Mesendoderm (in vitro differentiated cells): Measurements from ENCODE around the gene SLC6A1.

Experiments
- DNase-seq: peaks from one replicate; pipeline ENCODE4 v3.0.0; 2013
- H2AK5ac ChIP-seq: 2 replicates; pipeline ENCODE4 v1.6.1; 2013; ENCODE audit warnings: low read length, inconsistent platforms
- H2BK120ac ChIP-seq: 2 replicates; pipeline ENCODE4 v1.6.1; 2013; ENCODE audit warnings: low read depth, mild to moderate bottlenecking, low read length, moderate library complexity, mixed read lengths
- H2BK15ac ChIP-seq: replicated peaks from 2 replicates; pipeline ENCODE4 v1.6.1; 2013; ENCODE audit warnings: low read depth, mild to moderate bottlenecking, moderate library complexity
- H2BK5ac ChIP-seq: 2 replicates; pipeline ENCODE4 v1.6.1; 2013; ENCODE audit warnings: low read length, inconsistent platforms
- H3K18ac ChIP-seq: 2 replicates; pipeline ENCODE4 v1.6.1; 2013; ENCODE audit warnings: mild to moderate bottlenecking, low read length, mixed read lengths
- H3K23ac ChIP-seq: one replicate; pipeline ENCODE4 v1.6.1; 2013; ENCODE audit warnings: low read length
- H3K27ac ChIP-seq: 2 replicates; pipeline ENCODE4 v1.5.1; 2013; ENCODE audit warnings: low read depth, mild to moderate bottlenecking, inconsistent platforms, low read length, moderate library complexity
- H3K27me3 ChIP-seq: 2 replicates; pipeline ENCODE4 v1.6.1; 2013; ENCODE audit warnings: low read length, control low read depth, mild to moderate bottlenecking, inconsistent platforms; ENCODE audit not compliant: insufficient read depth, poor library complexity
- H3K36me3 ChIP-seq: 2 replicates; pipeline ENCODE4 v1.6.1; 2013; ENCODE audit warnings: low read length, inconsistent platforms; ENCODE audit not compliant: control insufficient read depth, insufficient read depth
- H3K4ac ChIP-seq: one replicate; pipeline ENCODE4 v1.6.1; 2013; ENCODE audit warnings: low read depth, mild to moderate bottlenecking, low read length, moderate library complexity
- H3K4me1 ChIP-seq: 2 replicates; pipeline ENCODE4 v1.6.1; 2013; ENCODE audit warnings: low read depth, low read length, inconsistent platforms; ENCODE audit not compliant: control insufficient read depth
- H3K4me2 ChIP-seq: 2 replicates; pipeline ENCODE4 v1.6.1; 2013; ENCODE audit warnings: low read length
- H3K4me3 ChIP-seq: 2 replicates; pipeline ENCODE4 v1.5.1; 2013; ENCODE audit warnings: mild to moderate bottlenecking, low read length
- H3K56ac ChIP-seq: one replicate; pipeline ENCODE4 v1.6.1; 2013; ENCODE audit warnings: low read length
- H3K79me1 ChIP-seq: 2 replicates; pipeline ENCODE4 v1.6.1; 2013; ENCODE audit warnings: low read length, inconsistent platforms
- H3K79me2 ChIP-seq: 2 replicates; pipeline ENCODE4 v1.6.1; 2013; ENCODE audit warnings: mild to moderate bottlenecking, low read length; ENCODE audit not compliant: control insufficient read depth, insufficient read depth
- H3K9ac ChIP-seq: 2 replicates; pipeline ENCODE4 v1.6.1; 2013; ENCODE audit warnings: low read length, inconsistent platforms
- H4K5ac ChIP-seq: one replicate; pipeline ENCODE4 v1.6.1; 2013; ENCODE audit warnings: low read length
- H4K8ac ChIP-seq: one replicate; pipeline ENCODE4 v1.6.1; 2013; ENCODE audit warnings: low read depth, mild to moderate bottlenecking, control low read depth, low read length, moderate library complexity
- WGBS: extraction: QIAGEN DNeasy Blood & Tissue Kit; methylation state at CpG from one replicate; pipeline ENCODE4 v1.1.7; 2013; ENCODE audit warnings: low lambda C conversion rate, missing lambda C conversion rate; ENCODE audit not compliant: insufficient coverage; ENCODE audit errors: extremely low coverage; 5-methylcytosine and 5-hydroxymethylcytosine counted together

SLC6A1 gene

DNA sequence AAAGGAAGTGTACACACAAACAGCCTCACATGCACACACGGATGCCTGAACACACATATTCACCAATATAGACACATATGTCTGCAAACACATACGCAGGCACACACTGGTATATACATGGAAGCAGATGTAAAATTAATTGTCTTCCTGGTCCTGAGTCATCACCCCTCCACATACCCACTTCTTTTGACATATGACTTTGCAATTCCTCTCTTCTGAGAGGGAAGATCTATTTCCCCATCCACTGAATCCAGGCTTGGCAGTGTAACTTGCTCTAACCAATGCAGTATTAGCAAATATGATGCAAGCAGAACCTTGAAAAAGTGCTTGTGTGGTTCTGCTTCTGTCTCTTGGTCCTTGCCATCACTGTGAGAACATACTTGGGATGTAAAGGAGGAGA is 84.9 kb downstream of the SLC6A1 start:
- Histone ChIP-seq H3K9ac (no peak overlapping the region), H3K4me3 (no peak overlapping the region), H2BK15ac (no peak overlapping the region), H3K23ac (no peak overlapping the region), H2BK5ac (no peak overlapping the region), H3K36me3 (no peaks in the 10 kb centered on the region), H3K4me2 (no peak overlapping the region), H3K27ac (no peak overlapping the region), H4K5ac (no peak overlapping the region), H2BK120ac (no peak overlapping the region), H3K18ac (no peak overlapping the region), H3K4ac (no peak overlapping the region), H2AK5ac (no peak overlapping the region), H3K79me2 (no peaks in the 10 kb centered on the region), H3K4me1 (no peaks in the 10 kb centered on the region), H3K27me3 (no peaks in the 10 kb centered on the region), H4K8ac (no peak overlapping the region), H3K56ac (no peak overlapping the region), H3K79me1 (no peaks in the 10 kb centered on the region)
- WGBS = no CpG with 5 or more reads among the region's 2 CpGs
- no peak for DNase-seq

DNA sequence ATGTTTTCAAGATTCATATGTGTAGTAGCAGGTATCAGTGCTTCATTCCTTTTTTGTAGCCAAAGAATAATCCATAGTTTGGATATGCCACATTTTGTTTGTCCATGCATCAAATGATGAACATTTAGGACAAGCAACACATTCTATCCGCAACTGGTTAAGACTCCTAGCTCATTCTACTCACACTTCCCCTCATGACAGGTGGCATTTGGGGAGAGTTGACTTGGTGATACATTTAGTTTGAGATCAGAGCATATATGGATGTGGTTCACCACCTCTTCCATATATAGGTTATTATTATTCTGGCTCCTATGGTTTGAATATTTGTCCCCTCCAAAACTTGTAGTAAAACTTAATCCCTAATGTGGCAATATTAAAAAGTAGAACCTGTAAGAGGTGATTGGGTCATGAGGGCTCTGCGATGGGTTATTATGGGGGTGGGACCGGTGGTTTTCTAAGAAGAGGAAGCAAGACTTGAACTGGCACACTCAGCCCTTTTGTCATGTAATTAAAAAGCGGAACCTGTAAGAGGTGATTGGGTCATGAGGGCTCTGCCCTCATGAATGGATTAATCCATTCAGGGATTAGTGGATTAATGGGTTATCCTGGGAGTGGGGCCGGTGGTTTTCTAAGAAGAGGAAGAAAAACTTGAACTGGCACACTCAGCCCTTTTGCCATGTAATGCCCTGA is 86.4 kb downstream of the SLC6A1 start:
- H3K27ac ChIP-seq = no peak overlapping the region
- no peaks in the 10 kb centered on the region for H3K27me3 ChIP-seq
- H3K79me2 ChIP-seq = no peaks in the 10 kb centered on the region
- H4K8ac ChIP-seq = no peak overlapping the region
- no CpG with 5 or more reads among the region's 5 CpGs for WGBS
- H2BK15ac ChIP-seq = no peak overlapping the region
- no peaks in the 10 kb centered on the region for H3K36me3 ChIP-seq
- no peak overlapping the region for H3K9ac ChIP-seq
- no peak overlapping the region for H3K4me2 ChIP-seq
- no peak overlapping the region for H3K18ac ChIP-seq
- no peak overlapping the region for H3K4me3 ChIP-seq
- no peaks in the 10 kb centered on the region for H3K4me1 ChIP-seq
- no peak overlapping the region for H3K56ac ChIP-seq
- no peak overlapping the region for H4K5ac ChIP-seq
- no peak overlapping the region for H3K4ac ChIP-seq
- no peak for DNase-seq
- H2BK5ac ChIP-seq = no peak overlapping the region
- H2BK120ac ChIP-seq = no peak overlapping the region
- H3K23ac ChIP-seq = no peak overlapping the region
- H3K79me1 ChIP-seq = no peaks in the 10 kb centered on the region
- H2AK5ac ChIP-seq = no peak overlapping the region

DNA sequence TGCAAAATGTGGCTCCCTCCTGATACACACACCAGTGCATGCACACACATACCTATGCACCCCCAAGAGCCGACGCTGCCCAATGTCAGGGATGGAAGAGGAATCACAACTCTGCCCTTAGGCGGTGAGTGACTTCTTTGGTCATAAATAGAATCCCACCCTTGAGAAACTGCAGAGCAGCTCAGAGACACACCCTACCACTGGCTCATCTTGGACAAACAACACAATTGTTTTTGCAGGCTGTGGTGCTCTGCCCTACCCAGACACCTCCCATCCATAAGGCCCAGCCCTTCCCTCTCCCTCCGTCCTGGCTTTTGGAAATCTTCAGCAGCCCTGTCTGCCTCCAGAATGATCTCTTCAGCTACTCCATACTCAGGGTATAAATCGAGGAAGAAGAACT is 87.9 kb downstream of the SLC6A1 start:
- no CpG with 5 or more reads among the region's 5 CpGs for WGBS
- Histone ChIP-seq H2BK15ac (no peak overlapping the region), H3K27me3 (no peaks in the 10 kb centered on the region), H3K4me2 (no peak overlapping the region), H4K5ac (no peak overlapping the region), H2AK5ac (no peak overlapping the region), H3K79me1 (no peaks in the 10 kb centered on the region), H3K79me2 (no peaks in the 10 kb centered on the region), H2BK5ac (no peak overlapping the region), H3K9ac (no peak overlapping the region), H4K8ac (no peak overlapping the region), H3K23ac (no peak overlapping the region), H3K56ac (no peak overlapping the region), H3K36me3 (no peaks in the 10 kb centered on the region), H2BK120ac (no peak overlapping the region), H3K27ac (no peak overlapping the region), H3K18ac (no peak overlapping the region), H3K4me3 (no peak overlapping the region), H3K4me1 (no peaks in the 10 kb centered on the region), H3K4ac (no peak overlapping the region)
- no peak for DNase-seq

DNA sequence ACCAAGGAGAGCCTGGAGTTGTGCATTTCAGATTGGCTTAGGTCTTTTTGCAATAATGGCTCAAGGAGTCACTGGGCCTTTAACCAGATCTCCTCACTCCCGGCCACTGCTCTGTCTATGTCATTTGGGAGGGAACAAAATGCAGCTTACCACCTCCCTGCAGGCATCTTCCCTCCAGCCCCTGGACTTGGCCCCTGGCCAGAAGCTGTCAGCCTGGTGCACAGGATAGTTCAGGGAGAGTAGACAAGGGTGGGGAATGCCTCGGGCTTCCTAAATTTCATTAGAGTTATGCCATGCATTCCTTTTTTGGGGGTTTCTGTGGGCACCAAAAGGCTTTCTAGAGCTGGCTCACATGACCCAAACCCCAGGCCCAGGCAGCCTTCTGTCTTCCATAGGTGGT is 91.5 kb downstream of the SLC6A1 start:
- Histone ChIP-seq H3K23ac (no peak overlapping the region), H3K4me1 (no peaks in the 10 kb centered on the region), H4K8ac (no peak overlapping the region), H4K5ac (no peak overlapping the region), H3K36me3 (no peaks in the 10 kb centered on the region), H2AK5ac (no peak overlapping the region), H3K18ac (no peak overlapping the region), H3K79me1 (no peaks in the 10 kb centered on the region), H2BK120ac (no peak overlapping the region), H3K4me2 (no peak overlapping the region), H3K4me3 (no peak overlapping the region), H3K27ac (no peak overlapping the region), H2BK15ac (no peak overlapping the region), H3K79me2 (no peaks in the 10 kb centered on the region), H2BK5ac (no peak overlapping the region), H3K27me3 (no peaks in the 10 kb centered on the region), H3K4ac (no peak overlapping the region), H3K9ac (no peak overlapping the region), H3K56ac (no peak overlapping the region)
- WGBS = no CpG with 5 or more reads among the region's 2 CpGs
- DNase-seq = no peak

DNA sequence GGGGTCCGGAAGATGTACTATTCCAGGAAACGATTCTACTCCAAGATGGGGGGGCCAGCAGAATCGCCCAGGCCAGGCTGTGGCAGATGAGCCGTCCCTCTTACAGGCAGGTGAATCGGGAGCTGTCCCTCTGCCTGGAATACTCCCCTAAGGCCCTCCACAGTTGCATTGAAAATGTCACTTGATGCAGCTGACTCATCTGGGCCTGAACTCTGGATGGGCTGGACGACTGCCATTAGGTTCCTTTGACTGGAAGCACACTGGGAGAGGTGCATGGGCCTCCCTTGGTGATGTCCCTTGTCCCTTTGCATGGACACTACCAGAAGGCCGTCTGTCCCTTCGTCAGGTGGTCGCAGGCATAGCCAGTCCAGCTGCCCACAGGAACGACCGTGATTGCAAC is 92.1 kb downstream of the SLC6A1 start:
- Histone ChIP-seq H2BK15ac (no peak overlapping the region), H3K79me1 (no peaks in the 10 kb centered on the region), H3K36me3 (no peaks in the 10 kb centered on the region), H3K4me1 (no peaks in the 10 kb centered on the region), H3K79me2 (no peaks in the 10 kb centered on the region), H3K56ac (no peak overlapping the region), H3K23ac (no peak overlapping the region), H2BK5ac (no peak overlapping the region), H2BK120ac (no peak overlapping the region), H3K18ac (no peak overlapping the region), H4K5ac (no peak overlapping the region), H3K4ac (no peak overlapping the region), H3K4me3 (no peak overlapping the region), H3K27ac (no peak overlapping the region), H3K4me2 (no peak overlapping the region), H2AK5ac (no peak overlapping the region), H3K9ac (no peak overlapping the region), H4K8ac (no peak overlapping the region), H3K27me3 (no peaks in the 10 kb centered on the region)
- no peak for DNase-seq
- WGBS = no CpG with 5 or more reads among the region's 11 CpGs
